ENCODE data around the gene TTLL3. TPM values are rescaled to one million over a fixed set of nuclear protein-coding genes. Genes with fewer than 3 reads are reported as not detected.
"Not testable (repeated sequence)": the region's sequence is repeated elsewhere in the genome, so short reads cannot be mapped to it uniquely, and the experiment has no call there.

The TTLL3 gene
- total and polyA plus RNA-seq, 2 of the 13 experiments (the other 11 are each of a cell fraction or from before 2014, with no cell fraction given): 9.5 to 51.2 TPM

DNA sequence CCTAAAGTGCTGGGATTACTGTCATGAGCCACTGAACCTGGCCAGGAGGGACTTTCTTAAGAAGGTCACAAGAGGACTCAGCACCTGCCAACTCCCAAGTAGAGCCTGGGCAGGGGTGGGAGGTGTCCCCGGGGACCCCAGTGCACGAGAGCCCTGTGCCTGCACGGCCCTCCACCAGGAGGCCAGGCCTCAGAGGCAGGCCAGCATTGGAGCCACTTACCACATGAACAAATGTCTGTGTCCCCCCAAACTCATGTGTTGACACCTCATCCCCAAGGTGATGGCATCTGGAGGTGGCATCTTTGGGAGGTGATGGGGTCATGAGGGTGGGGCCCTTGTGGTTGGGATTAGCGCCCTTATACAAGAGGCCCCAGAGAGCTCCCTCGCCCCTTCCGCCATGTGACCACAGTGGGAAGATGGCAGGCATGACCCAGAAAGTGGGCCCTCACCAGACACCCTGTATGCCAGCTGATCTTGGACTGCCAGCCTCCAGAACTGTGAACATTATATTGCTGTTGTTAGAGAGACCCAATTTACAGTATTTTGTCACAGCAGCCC lies 36.9 kb downstream of the TTLL3 start (continued):
- TF ChIP-seq, protein P1, sequence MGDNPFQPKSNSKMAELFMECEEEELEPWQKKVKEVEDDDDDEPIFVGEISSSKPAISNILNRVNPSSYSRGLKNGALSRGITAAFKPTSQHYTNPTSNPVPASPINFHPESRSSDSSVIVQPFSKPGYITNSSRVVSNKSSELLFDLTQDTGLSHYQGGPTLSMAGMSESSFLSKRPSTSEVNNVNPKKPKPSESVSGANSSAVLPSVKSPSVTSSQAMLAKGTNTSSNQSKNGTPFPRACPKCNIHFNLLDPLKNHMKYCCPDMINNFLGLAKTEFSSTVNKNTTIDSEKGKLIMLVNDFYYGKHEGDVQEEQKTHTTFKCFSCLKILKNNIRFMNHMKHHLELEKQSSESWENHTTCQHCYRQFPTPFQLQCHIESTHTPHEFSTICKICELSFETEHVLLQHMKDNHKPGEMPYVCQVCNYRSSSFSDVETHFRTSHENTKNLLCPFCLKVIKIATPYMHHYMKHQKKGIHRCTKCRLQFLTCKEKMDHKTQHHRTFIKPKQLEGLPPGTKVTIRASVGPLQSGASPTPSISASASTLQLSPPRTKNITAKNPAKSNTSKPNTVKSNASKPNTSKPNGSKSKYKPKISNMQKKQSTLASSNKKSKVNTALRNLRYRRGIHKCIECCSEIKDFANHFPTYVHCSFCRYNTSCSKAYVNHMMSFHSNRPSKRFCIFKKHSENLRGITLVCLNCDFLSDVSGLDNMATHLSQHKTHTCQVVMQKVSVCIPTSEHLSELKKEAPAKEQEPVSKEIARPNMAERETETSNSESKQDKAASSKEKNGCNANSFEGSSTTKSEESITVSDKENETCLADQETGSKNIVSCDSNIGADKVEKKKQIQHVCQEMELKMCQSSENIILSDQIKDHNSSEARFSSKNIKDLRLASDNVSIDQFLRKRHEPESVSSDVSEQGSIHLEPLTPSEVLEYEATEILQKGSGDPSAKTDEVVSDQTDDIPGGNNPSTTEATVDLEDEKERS (CRISPR knock-in tag; IDR thresholded peaks at IDR 0.05): no peak

GRCh38 chr3:9847870-9848269 lies 37.8 kb downstream of the TTLL3 start:
- H2AFZ ChIP-seq (ENCODE audit: low read length); DNase-seq (ENCODE audit: low spot score); intact Hi-C loops (cut with micrococcal nuclease; ENCODE audit: unreplicated experiment); H3K4me3 ChIP-seq (replicated peaks in 1 of 3; ENCODE audit: insufficient read depth in 1 of 3, low read depth in 2 of 3, low read length in 3 of 3); POLR2A ChIA-PET; H3K27ac ChIP-seq (ENCODE audit: extremely low read length, insufficient read depth, low read length); H3K36me3 ChIP-seq (replicated peaks in 1 of 2; ENCODE audit: control insufficient read depth in 1 of 2, insufficient read depth in 2 of 2, low read length in 2 of 2); in situ Hi-C loops (cut with HindIII; ENCODE audit: extremely low pct_ligation_motif_present, low pct_unique_long_range_greater_than_20kb); FAIRE-seq; H3K79me2 ChIP-seq (ENCODE audit: insufficient read depth, low read length); BruUV-seq (replicated peaks); H3K9me3 ChIP-seq (ENCODE audit: low read length); H4K20me1 ChIP-seq (ENCODE audit: insufficient read depth, low read length); H3K9ac ChIP-seq (ENCODE audit: insufficient read depth, low read depth, low read length); ATAC-seq: not testable (repeated sequence)
- Histone ChIP-seq H3K4me1 (ENCODE audit: insufficient read depth, low read length) (peaks cover 18% of the 10 kb centered on the region), H3K4me2 (ENCODE audit: low read depth, low read length) (peak overlapping the region; percentile 27; the same call in 1 of the 2 replicates), H3K27me3 (ENCODE audit: control insufficient read depth in 1 of 2, insufficient read depth in 2 of 2, low read length in 2 of 2) (peaks cover 0 to 13% of the 10 kb centered on the region in 2 experiments; a peak in 1 of 5 replicates)
- 7% methylated on average over 9 of the region's 9 CpGs for WGBS (ENCODE audit: low lambda C conversion rate)
- CTCF ChIA-PET (ENCODE audit: low intra/inter-chr PET ratio, low total read pairs): interaction anchor here (1.4 kb wide), 1 partner anchor 67 kb away, joined by 5 read pairs; no protein-coding TSS in a partner anchor

GRCh38 chr3:9848860-9849259 lies 38.8 kb downstream of the TTLL3 start:
- H2AFZ ChIP-seq (ENCODE audit: low read length); H3K9me3 ChIP-seq (ENCODE audit: low read length); intact Hi-C loops (cut with micrococcal nuclease; ENCODE audit: unreplicated experiment); DNase-seq (ENCODE audit: low spot score); BruUV-seq (replicated peaks); ATAC-seq; H3K36me3 ChIP-seq (replicated peaks in 1 of 2; ENCODE audit: control insufficient read depth in 1 of 2, insufficient read depth in 2 of 2, low read length in 2 of 2); H3K27ac ChIP-seq (ENCODE audit: extremely low read length, insufficient read depth, low read length); H4K20me1 ChIP-seq (ENCODE audit: insufficient read depth, low read length); H3K9ac ChIP-seq (ENCODE audit: insufficient read depth, low read depth, low read length); H3K79me2 ChIP-seq (ENCODE audit: insufficient read depth, low read length); in situ Hi-C loops (cut with HindIII; ENCODE audit: extremely low pct_ligation_motif_present, low pct_unique_long_range_greater_than_20kb): not testable (repeated sequence)
- peak overlapping the region in 1 of 3 experiments; percentile 10; a peak in 1 of 6 replicates for H3K4me3 ChIP-seq (replicated peaks in 1 of 3; ENCODE audit: insufficient read depth in 1 of 3, low read depth in 2 of 3, low read length in 3 of 3)
- peak; percentile 23 for FAIRE-seq
- WGBS (ENCODE audit: low lambda C conversion rate): 11% methylated on average over 4 of the region's 4 CpGs
- H3K27me3 ChIP-seq (ENCODE audit: control insufficient read depth in 1 of 2, insufficient read depth in 2 of 2, low read length in 2 of 2): peaks cover 0 to 13% of the 10 kb centered on the region in 2 experiments; a peak in 1 of 5 replicates
- H3K4me1 ChIP-seq (ENCODE audit: insufficient read depth, low read length): peaks cover 15% of the 10 kb centered on the region
- POLR2A ChIA-PET: interaction anchor here (1.1 kb wide), 1 partner anchor 98 kb away, joined by 3 read pairs; no protein-coding TSS in a partner anchor
- peak overlapping the region; percentile 62 for H3K4me2 ChIP-seq (ENCODE audit: low read depth, low read length)
- CTCF ChIA-PET (ENCODE audit: low intra/inter-chr PET ratio, low total read pairs): interaction anchor here (1.4 kb wide), 1 partner anchor 66 kb away, joined by 5 read pairs; no protein-coding TSS in a partner anchor
- TF ChIP-seq SMC3 (IDR thresholded peaks at IDR 0.05; ENCODE audit: low read length) (peak; percentile 31), HOXA5 (CRISPR knock-in tag; IDR thresholded peaks at IDR 0.05) (0 out of 2 replicates have a peak, but pooled peaks have one; percentile 2), CTCF (CRISPR knock-in tag; IDR thresholded peaks at IDR 0.05) (peak; percentile 64), STAG1 (CRISPR knock-in tag; IDR thresholded peaks at IDR 0.05) (peak; percentile 61)

Measured in HepG2 (cell line).